Caco-2 (cell line): ENCODE measurements around the gene NR2F1. TPM values are rescaled to one million over a fixed set of nuclear protein-coding genes. Genes with fewer than 3 reads are reported as not detected.

Source experiments
- BruUV-seq: library from RNA; stranded (reverse); fragments of 400-500 nt; replicated peaks from 2 replicates; lab custom pipeline; 2021; lab: Mats Ljungman, UMichigan
- CTCF ChIA-PET: fragments of 300-600 bp; sonication (Branson Sonifier 250); formaldehyde crosslinking; loops from one replicate; lab custom pipeline; 2022; ENCODE audit warnings: antibody characterized with exemption; lab: Charles Lee
- POLR2A ChIA-PET: fragments of 300-600 bp; sonication (Branson Sonifier 250); formaldehyde crosslinking; loops from one replicate; lab custom pipeline; 2022; ENCODE audit warnings: antibody characterized with exemption; lab: Charles Lee
- DNase-seq, 2 experiments: peaks; one replicate each; pipeline versions ENCODE4 v3.0.0 to v3.0.0-alpha.2; 2020 to 2022
- H3K27me3 ChIP-seq: replicated peaks from 2 replicates; pipeline ENCODE4 v1.6.0; 2011; ENCODE audit warnings: low read length; ENCODE audit not compliant: control insufficient read depth, insufficient read depth
- H3K36me3 ChIP-seq: 2 replicates; pipeline ENCODE4 v1.5.1; 2011; ENCODE audit warnings: low read length; ENCODE audit not compliant: control insufficient read depth, insufficient read depth
- H3K4me1 ChIP-seq: fragments of 250-450 bp; sonication (Bioruptor Pico); 2 replicates; pipeline ENCODE4 v1.5.1; 2020; ENCODE audit warnings: mild to moderate bottlenecking
- H3K4me3 ChIP-seq: 2 replicates; pipeline ENCODE4 v1.5.1; 2011; ENCODE audit warnings: low read depth, mild to moderate bottlenecking, control low read depth, low read length
- H3K9me3 ChIP-seq: fragments of 250-450 bp; sonication (Bioruptor Pico); 2 replicates; pipeline ENCODE4 v1.5.1; 2020; ENCODE audit warnings: mild to moderate bottlenecking, moderate library complexity
- H3K27ac Mint-ChIP-seq: one replicate; pipeline ENCODE4 v1.8.0; 2022; ENCODE audit warnings: mixed read lengths; ENCODE audit not compliant: unreplicated experiment
- H3K27me3 Mint-ChIP-seq: one replicate; pipeline ENCODE4 v1.8.0; 2022; ENCODE audit warnings: mixed read lengths; ENCODE audit not compliant: insufficient read depth, unreplicated experiment
- H3K36me3 Mint-ChIP-seq: one replicate; pipeline ENCODE4 v1.8.0; 2022; ENCODE audit warnings: mild to moderate bottlenecking, mixed read lengths; ENCODE audit not compliant: insufficient read depth, unreplicated experiment
- H3K4me1 Mint-ChIP-seq: one replicate; pipeline ENCODE4 v1.8.0; 2022; ENCODE audit warnings: low read depth, mixed read lengths; ENCODE audit not compliant: unreplicated experiment
- H3K4me3 Mint-ChIP-seq: one replicate; pipeline ENCODE4 v1.8.0; 2022; ENCODE audit warnings: mild to moderate bottlenecking, moderate library complexity, mixed read lengths; ENCODE audit not compliant: unreplicated experiment
- H3K9me3 Mint-ChIP-seq: one replicate; pipeline ENCODE4 v1.8.0; 2022; ENCODE audit warnings: mixed read lengths; ENCODE audit not compliant: unreplicated experiment
- CTCF ChIP-seq, 2 experiments: fragments of 200-600 bp in 1 of 2; IDR thresholded peaks; 1 replicate in 1 of 2; 2 replicates in 1 of 2; pipeline versions ENCODE4 v1.5.1 to v1.8.0; 2011 to 2022; ENCODE audit warnings: antibody characterized with exemption in 1 of 2, control low read depth in 1 of 2, inconsistent platforms in 1 of 2, low read depth in 1 of 2, low read length in 1 of 2, mild to moderate bottlenecking in 1 of 2, moderate library complexity in 1 of 2; ENCODE audit not compliant: insufficient read depth in 1 of 2, severe bottlenecking in 1 of 2, unreplicated experiment in 1 of 2
- intact Hi-C: fragments of 100-400 bp; cut with micrococcal nuclease; formaldehyde crosslinking; loops from one replicate; pipeline ENCODE4 v1.10.0; 2022; ENCODE audit not compliant: unreplicated experiment
- total RNA-seq: library from RNA; stranded (reverse); gene quantifications from 2 replicates; pipeline ENCODE4 v1.2.3, GENCODE V29; 2022

NR2F1 gene
- total RNA-seq, 1 experiment from 2014 or later: 0.70 TPM

- H3K36me3 Mint-ChIP-seq: no peaks in the 10 kb centered on the region
- Histone ChIP-seq H3K4me1 (no peaks in the 10 kb centered on the region), H3K27me3 (no peaks in the 10 kb centered on the region), H3K9me3 (no peaks in the 10 kb centered on the region), H3K4me3 (no peak overlapping the region), H3K36me3 (no peaks in the 10 kb centered on the region)
- no peaks in the 10 kb centered on the region for H3K9me3 Mint-ChIP-seq
- H3K4me3 Mint-ChIP-seq: no peak overlapping the region
- no peak for DNase-seq
- no TSS peak for BruUV-seq
- ChIA-PET CTCF (no interaction called here), POLR2A (no interaction called here)
- intact Hi-C loops: no loop called here
- peaks cover 4% of the 10 kb centered on the region for H3K27me3 Mint-ChIP-seq
- TF ChIP-seq CTCF (IDR thresholded peaks at IDR 0.05; ENCODE audit: insufficient read depth in 1 of 2, low read depth in 1 of 2, low read length in 1 of 2, severe bottlenecking in 1 of 2, unreplicated experiment in 1 of 2): no peak
- no peak overlapping the region for H3K27ac Mint-ChIP-seq
- H3K4me1 Mint-ChIP-seq: no peaks in the 10 kb centered on the region
These were observed 13.5 kb upstream of the NR2F1 start for GRCh38 chr5:93569300-93570160.

GRCh38 chr5:93570294-93571113 lies 12.5 kb upstream of the NR2F1 start:
- Mint-ChIP-seq H3K4me1 (no peaks in the 10 kb centered on the region), H3K27me3 (peaks cover 4% of the 10 kb centered on the region), H3K27ac (no peak overlapping the region), H3K9me3 (no peaks in the 10 kb centered on the region), H3K36me3 (no peaks in the 10 kb centered on the region), H3K4me3 (no peak overlapping the region)
- no peaks in the 10 kb centered on the region for H3K36me3 ChIP-seq
- ChIA-PET CTCF (no interaction called here), POLR2A (no interaction called here)
- no peak for TF ChIP-seq CTCF (IDR thresholded peaks at IDR 0.05; ENCODE audit: insufficient read depth in 1 of 2, low read depth in 1 of 2, low read length in 1 of 2, severe bottlenecking in 1 of 2, unreplicated experiment in 1 of 2)
- intact Hi-C loops: no loop called here
- BruUV-seq: no TSS peak
- H3K27me3 ChIP-seq: no peaks in the 10 kb centered on the region
- H3K9me3 ChIP-seq: no peaks in the 10 kb centered on the region
- DNase-seq: no peak
- no peaks in the 10 kb centered on the region for H3K4me1 ChIP-seq
- no peak overlapping the region for H3K4me3 ChIP-seq

GRCh38 chr5:93571114-93571949 lies 11.7 kb upstream of the NR2F1 start:
- no peaks in the 10 kb centered on the region for H3K4me1 Mint-ChIP-seq
- Histone ChIP-seq H3K9me3 (no peaks in the 10 kb centered on the region), H3K36me3 (no peaks in the 10 kb centered on the region), H3K27me3 (no peaks in the 10 kb centered on the region), H3K4me3 (no peak overlapping the region), H3K4me1 (no peaks in the 10 kb centered on the region)
- H3K4me3 Mint-ChIP-seq: no peak overlapping the region
- DNase-seq: no peak
- no peak overlapping the region for H3K27ac Mint-ChIP-seq
- H3K9me3 Mint-ChIP-seq: no peaks in the 10 kb centered on the region
- peaks cover 4% of the 10 kb centered on the region for H3K27me3 Mint-ChIP-seq
- ChIA-PET POLR2A (no interaction called here), CTCF (interaction anchor here (0.6 kb wide), 1 partner anchor 606 kb away, joined by 4 read pairs; no protein-coding TSS in a partner anchor)
- BruUV-seq: no TSS peak
- intact Hi-C loops: no loop called here
- TF ChIP-seq CTCF (IDR thresholded peaks at IDR 0.05; ENCODE audit: insufficient read depth in 1 of 2, low read depth in 1 of 2, low read length in 1 of 2, severe bottlenecking in 1 of 2, unreplicated experiment in 1 of 2): no peak
- no peaks in the 10 kb centered on the region for H3K36me3 Mint-ChIP-seq
